GM15510 (cell line): ENCODE results near the gene IL1A.

ENCODE experiments used
- POLR2A ChIP-seq: IDR thresholded peaks from 3 replicates; pipeline ENCODE4 v1.6.1; 2011; ENCODE audit warnings: borderline replicate concordance; ENCODE audit not compliant: insufficient read length; ENCODE audit errors: extremely low read depth

IL1A gene

DNA sequence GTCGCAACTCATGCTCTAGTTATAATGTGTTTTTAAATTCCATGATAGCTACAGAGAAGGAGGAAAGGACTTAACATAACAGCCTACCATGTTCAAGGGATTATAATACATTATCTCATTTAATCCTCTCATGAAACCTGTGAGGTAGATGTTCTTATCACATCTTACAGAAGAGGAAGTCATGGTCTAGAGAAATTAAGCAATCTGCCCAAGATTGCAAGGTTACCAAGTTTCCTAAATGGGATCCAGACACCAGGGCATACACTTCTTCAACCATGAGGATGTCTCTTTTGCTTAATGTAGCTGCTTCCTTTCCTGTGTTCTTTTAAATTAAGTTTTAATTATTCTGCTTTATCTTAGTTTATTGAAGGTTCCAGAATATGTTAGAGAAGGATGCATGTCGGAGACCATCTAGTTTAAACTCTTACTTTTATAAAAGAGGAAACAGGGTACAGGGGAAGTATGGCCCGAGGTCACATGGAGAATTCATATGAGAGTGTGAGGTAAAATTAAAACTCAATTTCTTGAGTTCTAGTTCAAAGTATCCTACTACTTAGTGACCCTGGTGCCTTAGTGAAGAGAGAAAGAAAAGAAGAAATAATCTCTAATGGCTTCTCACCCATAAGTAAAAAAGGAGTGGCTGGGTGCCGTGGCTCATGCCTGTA lies 3.6 kb upstream of the IL1A start:
- TF ChIP-seq POLR2A, result no peak

DNA sequence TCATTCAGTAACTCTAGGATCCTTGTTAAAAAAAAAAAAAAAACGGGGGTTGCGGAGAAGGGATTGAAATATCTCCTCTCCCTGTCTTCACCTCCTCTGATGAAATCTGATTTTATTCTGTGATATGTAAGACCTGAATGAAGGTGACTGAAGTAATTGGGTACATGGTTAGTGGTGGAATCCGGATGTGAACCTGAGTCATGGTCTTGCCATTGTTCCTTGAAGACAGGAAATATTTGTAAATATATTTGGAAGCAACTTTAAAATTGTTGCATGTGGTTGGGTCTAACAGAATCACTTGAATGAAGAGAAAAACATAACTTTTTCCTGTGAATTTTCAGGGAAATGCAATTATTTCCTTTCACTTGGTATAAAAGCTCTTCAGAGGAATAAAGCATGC lies 3.0 kb upstream of the IL1A start:
- no peak for TF ChIP-seq POLR2A

DNA sequence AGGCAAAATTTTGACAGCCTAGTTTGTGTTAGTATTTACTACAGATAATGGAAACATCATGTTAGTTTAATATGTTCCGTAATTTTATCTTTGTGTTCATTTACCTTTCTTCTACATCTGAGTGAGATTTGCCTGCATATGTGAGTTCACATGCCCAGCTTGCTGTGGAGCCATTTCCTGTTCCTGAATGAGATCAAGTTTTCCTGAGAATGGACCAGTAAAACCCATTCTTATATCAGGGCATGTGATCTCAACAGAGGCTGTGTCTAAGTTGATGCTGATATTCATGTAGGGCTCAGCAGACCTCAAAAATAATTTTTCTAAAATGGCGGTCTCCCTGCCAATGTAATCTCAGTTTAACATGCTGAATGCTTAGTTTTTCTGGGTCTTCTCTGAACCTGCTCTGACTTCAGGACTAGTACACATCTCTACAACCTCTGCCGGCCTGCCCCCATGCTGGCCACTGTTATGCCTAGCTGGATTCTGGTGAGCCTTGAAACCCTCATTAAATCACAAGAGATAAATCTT lies 1.0 kb downstream of the IL1A start:
- no peak for TF ChIP-seq POLR2A

DNA sequence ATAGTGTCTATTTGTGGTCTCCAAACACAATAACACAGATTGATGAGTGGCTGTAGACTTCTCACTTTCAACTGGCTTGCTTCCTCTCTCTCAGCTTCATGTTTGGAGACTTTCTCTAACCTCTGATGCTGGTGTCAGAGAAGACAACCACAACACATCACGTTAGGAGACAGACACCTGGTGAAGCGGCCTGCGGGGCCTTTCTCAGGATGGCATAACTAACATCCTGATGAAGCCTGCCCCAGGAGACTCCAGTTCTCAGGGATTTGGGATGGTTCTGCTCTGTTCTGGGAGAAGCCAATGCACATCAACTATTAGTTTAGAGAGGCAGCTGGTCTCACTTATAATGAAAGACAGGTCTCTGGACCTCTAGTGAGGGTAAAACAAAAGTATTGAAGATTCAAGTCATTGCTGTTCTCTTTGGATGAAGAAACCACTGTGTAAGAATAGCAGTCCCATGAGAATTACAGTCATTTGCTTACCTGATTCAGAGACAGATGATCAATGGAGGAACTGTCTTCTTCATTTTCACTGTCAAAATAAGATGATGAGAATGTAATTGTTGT lies 2.0 kb downstream of the IL1A start:
- no peak for TF ChIP-seq POLR2A

DNA sequence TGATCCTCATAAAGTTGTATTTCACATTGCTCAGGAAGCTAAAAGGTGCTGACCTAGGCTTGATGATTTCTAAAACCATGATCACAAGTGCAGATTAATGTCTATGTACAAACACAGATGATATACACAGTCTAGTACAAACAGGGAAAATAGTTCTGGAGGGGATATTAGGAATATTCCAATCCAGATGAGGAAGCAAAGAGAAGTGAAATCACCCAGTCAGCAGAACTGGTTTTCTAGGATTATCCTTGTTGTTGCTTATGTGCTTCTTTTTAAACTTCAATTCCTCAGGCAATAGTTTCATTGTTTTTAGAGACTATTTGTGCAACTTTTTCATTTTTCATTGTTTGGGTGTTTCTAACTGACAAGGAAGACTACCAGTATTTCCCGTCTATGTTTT lies 4.7 kb downstream of the IL1A start:
- TF ChIP-seq POLR2A, result no peak

DNA sequence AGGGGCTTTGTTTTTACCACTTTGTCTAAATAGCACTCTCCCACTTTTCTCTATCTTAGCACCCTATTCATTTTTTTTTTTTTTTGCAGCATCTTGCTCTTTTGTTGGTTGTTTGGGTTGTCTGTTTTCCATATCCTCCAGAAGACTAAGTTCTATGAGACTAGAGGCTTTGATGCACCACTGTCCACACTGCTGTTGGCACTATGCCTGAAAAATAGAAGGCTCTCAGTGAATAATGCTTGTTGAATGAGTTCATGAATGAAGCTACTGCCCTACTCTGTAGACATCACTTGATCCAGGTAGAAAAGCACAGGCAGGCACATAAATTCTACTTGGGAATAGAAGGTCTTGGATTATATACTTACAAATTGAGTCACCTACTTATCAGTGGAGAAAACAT lies 7.3 kb downstream of the IL1A start:
- TF ChIP-seq POLR2A, result no peak

DNA sequence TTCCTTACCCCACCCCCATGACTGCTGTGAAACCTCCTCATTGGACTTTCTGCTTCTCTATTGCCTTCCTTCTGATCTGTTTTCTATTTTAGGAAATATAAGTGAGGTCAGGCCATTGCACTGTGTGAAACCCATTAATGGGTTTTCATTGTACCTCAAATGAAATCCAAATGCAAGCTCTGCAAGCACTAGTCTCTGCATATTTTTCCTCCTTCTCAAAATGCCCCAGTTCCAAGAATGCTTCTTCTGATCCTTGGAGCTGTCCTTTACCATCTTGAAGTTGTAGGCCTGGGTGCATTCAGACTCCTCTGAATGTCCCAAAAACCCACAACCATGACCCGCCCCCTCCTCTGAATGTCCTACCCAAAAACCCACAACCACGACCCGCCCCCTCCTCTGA lies 8.2 kb downstream of the IL1A start:
- TF ChIP-seq POLR2A, result no peak

DNA sequence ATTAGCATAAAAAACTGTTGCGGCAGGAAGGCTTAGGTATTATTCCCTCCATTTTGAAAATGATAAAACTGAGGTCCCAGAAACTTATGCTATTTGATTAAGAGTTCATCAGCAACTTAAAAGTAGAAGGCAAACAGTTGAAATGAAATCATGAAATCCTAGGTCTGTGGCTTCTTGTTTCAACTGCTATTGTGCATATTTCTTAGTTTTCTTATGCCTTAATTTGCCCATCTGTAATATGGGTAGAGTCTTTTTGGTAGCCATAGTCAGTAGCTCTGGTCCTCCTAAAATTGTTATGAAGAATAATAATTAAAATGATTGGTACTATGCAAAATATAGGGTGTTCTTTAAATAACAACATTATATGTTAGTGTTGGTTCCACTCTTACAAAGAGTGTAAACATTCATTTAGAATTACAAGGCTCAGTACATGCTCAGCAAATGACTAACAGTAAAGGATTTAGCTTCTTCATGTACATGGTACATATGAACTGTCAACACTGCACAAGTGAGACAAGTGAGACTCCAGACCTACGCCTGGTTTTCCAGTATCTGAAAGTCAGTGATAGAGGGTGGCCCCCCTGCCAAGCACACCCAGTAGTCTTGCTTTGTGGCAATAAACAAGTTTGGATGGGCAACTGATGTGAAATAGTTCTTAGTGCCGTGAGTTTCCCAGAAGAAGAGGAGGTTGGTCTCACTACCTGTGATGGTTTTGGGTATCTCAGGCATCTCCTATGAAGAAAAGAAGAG lies 9.6 kb downstream of the IL1A start:
- no peak for TF ChIP-seq POLR2A

DNA sequence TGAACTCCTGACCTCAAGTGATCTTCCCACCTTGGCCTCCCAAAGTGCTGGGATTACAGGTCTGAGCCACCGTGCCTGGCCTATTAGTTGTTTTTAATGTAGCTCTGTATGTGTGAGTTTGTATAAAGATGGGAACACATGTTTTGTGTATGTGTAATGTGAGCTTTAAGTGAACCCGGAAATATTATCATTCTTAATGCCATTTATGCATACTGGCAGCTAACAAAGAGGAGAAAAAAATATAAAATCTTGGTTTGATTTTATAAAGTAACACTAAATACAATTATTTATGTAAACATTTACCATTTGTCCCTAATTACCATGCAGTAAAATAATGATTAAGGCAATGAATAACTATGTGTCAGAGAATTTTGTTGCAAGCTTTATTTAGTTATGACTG lies 10.7 kb downstream of the IL1A start:
- TF ChIP-seq POLR2A, result no peak

DNA sequence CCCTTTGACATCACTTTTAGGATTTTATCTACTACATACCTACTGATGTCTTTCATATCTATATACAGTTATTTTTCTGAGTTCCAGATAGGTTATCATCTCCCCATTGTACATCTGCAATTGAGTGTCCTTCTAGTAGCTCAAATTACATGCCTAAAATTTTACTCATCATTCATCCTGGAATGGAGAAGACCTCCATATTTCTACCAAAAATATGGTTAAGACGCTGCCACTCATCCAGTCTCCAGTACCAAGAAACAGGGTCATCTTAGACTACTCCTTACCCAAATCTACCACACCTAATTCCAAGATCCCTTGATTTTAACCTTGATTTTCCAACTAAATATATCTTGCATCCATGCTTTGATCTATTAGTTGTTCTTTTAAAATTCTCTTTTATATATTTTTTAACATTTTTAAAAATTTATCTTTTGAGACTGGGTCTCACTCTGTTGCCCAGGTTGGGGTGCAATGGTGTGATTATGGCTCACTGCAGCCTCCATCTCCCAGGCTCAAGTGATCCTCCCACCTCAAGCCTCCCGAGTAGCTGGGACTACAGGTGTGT lies 11.3 kb downstream of the IL1A start:
- no peak for TF ChIP-seq POLR2A

DNA sequence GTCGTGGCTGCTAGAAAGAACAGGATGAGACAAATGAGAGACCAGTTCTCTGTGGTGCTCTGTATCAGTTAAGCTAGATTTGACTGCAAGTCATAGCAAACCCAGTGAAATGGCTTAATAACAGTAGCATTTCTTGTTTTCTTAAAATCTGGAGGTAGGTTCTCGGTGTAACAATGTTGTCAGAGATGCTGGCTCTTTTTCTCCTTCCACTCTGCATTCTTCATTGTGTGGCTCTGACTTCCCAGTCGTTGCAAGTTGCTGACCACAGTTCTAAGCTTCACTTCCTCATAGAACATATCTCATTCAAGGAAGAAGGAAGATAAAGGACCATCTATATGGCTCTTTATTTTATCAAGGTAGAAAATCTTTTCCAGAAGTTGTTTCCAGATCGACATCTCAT lies 12.0 kb downstream of the IL1A start:
- no peak for TF ChIP-seq POLR2A

DNA sequence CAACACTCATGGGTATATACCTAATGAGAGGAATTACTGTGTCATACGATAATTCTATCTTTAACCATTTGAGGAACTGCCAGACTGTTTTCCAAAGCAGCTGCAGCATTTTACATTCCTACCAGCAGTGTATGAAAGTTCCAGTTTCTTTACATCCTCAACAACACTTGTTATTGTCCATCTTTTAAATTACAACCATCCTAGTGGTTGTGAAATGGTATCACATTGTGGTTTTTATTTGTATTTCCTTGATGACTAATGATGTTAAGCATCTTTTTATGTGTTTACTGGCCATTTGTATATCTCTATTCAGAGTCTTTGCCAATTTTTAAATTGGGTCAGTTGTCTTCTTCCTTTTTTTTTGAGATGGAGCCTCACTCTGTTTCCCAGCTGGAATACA lies 15.9 kb downstream of the IL1A start:
- TF ChIP-seq POLR2A, result no peak

DNA sequence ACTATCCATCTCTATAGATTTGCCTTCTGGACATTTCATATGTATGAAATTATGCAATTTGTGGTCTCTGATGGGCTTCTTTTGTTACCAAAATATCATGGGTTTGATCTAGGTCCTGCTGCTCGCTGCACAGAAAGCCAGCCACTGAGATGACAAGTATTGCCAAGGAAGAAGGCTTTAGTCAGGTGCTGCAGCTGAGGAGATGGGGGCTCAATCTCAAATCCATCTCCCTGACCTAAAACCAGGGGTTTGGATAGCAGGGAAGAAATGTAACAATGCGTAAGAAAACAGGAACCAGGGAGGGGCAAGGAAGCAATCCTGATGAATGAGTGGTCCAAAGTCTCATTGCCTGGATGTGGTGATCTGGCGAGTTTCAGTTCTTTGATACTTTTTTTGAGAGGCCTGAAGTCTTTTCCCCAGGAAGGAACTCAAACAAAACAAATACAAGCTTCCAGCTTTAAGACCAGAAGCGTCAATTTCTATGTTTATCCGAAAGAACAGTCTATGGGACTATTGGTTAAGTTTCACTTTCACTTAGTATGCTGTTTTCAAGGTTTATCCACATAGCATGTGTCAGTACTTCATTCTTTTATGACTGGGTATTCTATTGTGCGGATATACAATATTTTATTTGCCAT lies 16.5 kb downstream of the IL1A start:
- no peak for TF ChIP-seq POLR2A

DNA sequence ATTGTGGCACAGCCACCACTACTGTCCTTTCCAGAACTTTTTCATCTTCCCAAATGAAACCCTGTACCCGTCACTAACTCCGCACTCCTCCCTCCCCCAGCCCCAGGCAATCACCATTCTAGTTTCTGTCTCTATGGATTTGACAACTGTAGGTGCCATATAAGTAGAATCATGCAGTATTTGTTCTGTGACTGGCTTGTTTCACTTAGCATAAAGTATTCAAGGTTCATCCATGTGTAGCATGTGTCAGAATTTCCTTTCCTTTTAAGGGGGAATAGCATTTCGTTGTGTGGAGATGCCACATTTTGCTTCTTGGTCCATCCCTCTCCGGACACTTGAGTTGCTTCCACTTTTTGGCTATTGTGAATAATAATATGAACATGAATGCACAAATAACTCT lies 19.0 kb downstream of the IL1A start:
- no peak for TF ChIP-seq POLR2A
